ENCODE measurements around the gene SETSIP.

- TF ChIP-seq, protein P1, sequence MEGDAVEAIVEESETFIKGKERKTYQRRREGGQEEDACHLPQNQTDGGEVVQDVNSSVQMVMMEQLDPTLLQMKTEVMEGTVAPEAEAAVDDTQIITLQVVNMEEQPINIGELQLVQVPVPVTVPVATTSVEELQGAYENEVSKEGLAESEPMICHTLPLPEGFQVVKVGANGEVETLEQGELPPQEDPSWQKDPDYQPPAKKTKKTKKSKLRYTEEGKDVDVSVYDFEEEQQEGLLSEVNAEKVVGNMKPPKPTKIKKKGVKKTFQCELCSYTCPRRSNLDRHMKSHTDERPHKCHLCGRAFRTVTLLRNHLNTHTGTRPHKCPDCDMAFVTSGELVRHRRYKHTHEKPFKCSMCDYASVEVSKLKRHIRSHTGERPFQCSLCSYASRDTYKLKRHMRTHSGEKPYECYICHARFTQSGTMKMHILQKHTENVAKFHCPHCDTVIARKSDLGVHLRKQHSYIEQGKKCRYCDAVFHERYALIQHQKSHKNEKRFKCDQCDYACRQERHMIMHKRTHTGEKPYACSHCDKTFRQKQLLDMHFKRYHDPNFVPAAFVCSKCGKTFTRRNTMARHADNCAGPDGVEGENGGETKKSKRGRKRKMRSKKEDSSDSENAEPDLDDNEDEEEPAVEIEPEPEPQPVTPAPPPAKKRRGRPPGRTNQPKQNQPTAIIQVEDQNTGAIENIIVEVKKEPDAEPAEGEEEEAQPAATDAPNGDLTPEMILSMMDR (IDR thresholded peaks at IDR 0.05), result no peak
- TF ChIP-seq POLR2A (IDR thresholded peaks at IDR 0.05) (no peak), EP300 (IDR thresholded peaks at IDR 0.05) (no peak)
These were observed 20.7 kb upstream of the SETSIP start for GRCh38 chr1:92095874-92096273.

Measured in tibial nerve (tissue), 4 donors.